GM18907 (cell line): ENCODE measurements around the gene DSCAM.

Source experiments
- ATAC-seq: cut with Tn5 transposase; IDR thresholded peaks from one replicate; pipeline ENCODE4 v1.9.1; 2021; ENCODE audit warnings: mild to moderate bottlenecking, moderate library complexity; ENCODE audit not compliant: unreplicated experiment

DSCAM gene

GRCh38 chr21:39965026-39965425, 881.9 kb downstream of the DSCAM start:
- no peak for ATAC-seq

DNA sequence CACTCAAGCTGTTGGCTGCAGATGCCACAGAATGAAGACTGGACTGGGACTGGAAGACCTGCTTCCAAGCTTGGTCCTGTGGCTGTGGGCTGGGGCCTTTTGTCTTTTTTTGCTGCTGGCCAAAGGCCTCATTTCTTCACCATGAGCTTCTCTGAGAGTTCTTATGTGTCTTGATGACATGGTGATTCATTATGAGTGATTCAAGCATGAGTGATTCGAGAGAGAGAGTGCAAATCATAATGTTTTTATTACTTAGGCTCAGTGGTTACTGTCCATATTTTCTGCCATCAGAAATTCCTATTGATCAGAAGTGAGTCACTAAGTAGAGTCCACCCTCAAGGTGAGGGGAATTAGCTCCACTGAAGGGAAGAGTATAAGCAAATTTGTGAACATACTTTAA, 885.7 kb downstream of the DSCAM start:
- ATAC-seq: no peak
